Measurements from ENCODE around the gene CLEC7A.

- TF ChIP-seq CTCF (IDR thresholded peaks at IDR 0.05; ENCODE audit: insufficient read depth, low read depth, low read length) = no peak
- TF ChIP-seq EZH2 (IDR thresholded peaks at IDR 0.05; ENCODE audit: insufficient read depth, low read length) = no peak
Measured at GRCh38 chr12:10088031-10088430, 42.0 kb downstream of the CLEC7A start.

All from astrocyte (in vitro differentiated cells and primary cell).